Ovary (tissue), 9 donors: Measurements from ENCODE around the gene DQX1. TPM values are rescaled to one million over a fixed set of nuclear protein-coding genes. Genes with fewer than 3 reads are reported as not detected.

Source experiments
- DNase-seq, 5 donors: peaks; one replicate each; pipeline ENCODE4 v3.0.0-alpha.2; 2019 to 2020
- H3K27ac ChIP-seq, 2 donors: fragments of 200-600 bp; one replicate each; pipeline versions ENCODE4 v1.5.1 to v1.8.0; 2019 to 2022
- H3K27me3 ChIP-seq: fragments of 200-600 bp; one replicate; pipeline ENCODE4 v1.8.0; 2022
- H3K36me3 ChIP-seq: fragments of 200-600 bp; sonication (generic); one replicate; pipeline ENCODE4 v1.5.1; 2019
- H3K4me1 ChIP-seq: one replicate; pipeline ENCODE4 v1.8.1; 2013; ENCODE audit warnings: mild to moderate bottlenecking, moderate library complexity; ENCODE audit not compliant: insufficient read depth
- H3K4me3 ChIP-seq: fragments of 200-600 bp; sonication (generic); one replicate; pipeline ENCODE4 v1.5.1; 2017
- H3K9me3 ChIP-seq, 2 donors: fragments of 200-600 bp in 1 of 2; sonication (generic) in 1 of 2; one replicate each; pipeline versions ENCODE4 v1.5.1 to v1.8.1; 2013 to 2019; ENCODE audit warnings: mild to moderate bottlenecking in 1 of 2, moderate library complexity in 1 of 2
- CTCF ChIP-seq, 3 donors: fragments of 450-650 bp in 2 of 3; fragments of 200-600 bp in 1 of 3; IDR thresholded peaks; one replicate each; pipeline versions ENCODE4 v1.5.1 to v1.8.0; 2016 to 2022; ENCODE audit warnings: antibody characterized with exemption in 3 of 3, mild to moderate bottlenecking in 1 of 3
- EP300 ChIP-seq: sonication (generic); formaldehyde crosslinking; IDR thresholded peaks from one replicate; pipeline ENCODE4 v1.6.1; 2017; ENCODE audit warnings: antibody characterized with exemption
- POLR2A ChIP-seq: fragments of 450-650 bp; IDR thresholded peaks from one replicate; pipeline ENCODE4 v1.6.1; 2017; ENCODE audit warnings: antibody characterized with exemption, mild to moderate bottlenecking, moderate library complexity
- WGBS, 3 donors: extraction: QIAGEN DNeasy Blood & Tissue Kit in 1 of 3; methylation state at CpG; one replicate each; pipeline versions ENCODE4 v1.1.5 to v1.1.7; 2013 to 2017; 5-methylcytosine and 5-hydroxymethylcytosine counted together
- intact Hi-C, 4 donors: fragments of 100-400 bp; cut with DNase I; formaldehyde crosslinking; loops; one replicate each; pipeline versions ENCODE4 v1.11.0 to v1.15.1; 2022 to 2023
- polyA plus RNA-seq, 2 donors: library from polyadenylated mRNA; stranded (reverse); fragments of 200-250 nt in 1 of 2; fragments of 350-450 nt in 1 of 2; fragmentation: Illumina TruSeq in 1 of 2; extraction: RNeasy Lipid Tissue Mini Kit (QIAGEN cat#74804) in 1 of 2; gene quantifications; one replicate each; pipeline ENCODE4 v1.2.3, GENCODE V29; 2013 to 2014
- total RNA-seq, 7 donors: library from RNA; depleted of rRNA in 2 of 7; stranded (reverse); fragments of >200 nt in 2 of 7; fragmentation: NEBNext Ultra II Directional in 3 of 7; extraction: Animal tissue kit (Norgen Biotek cat#: 25700) in 3 of 7; gene quantifications; one replicate each; pipeline versions ENCODE4 v1.1.0 to v1.2.4, GENCODE V29; 2016 to 2023
- donor health status: DM: no; HTN: no; CAD: no; lungs with moderate emphysema.
- donor health status: DM: no; HTN: no; CAD: no.
- donor health status: Bipolar disorder and iron deficiency.
- donor health status: DM: yes; HTN: yes; CAD: no.
- donor health status: DM: no; HTN: no; CAD: no.
- donor health status: DM: yes; HTN: yes; CAD: no.

Gene DQX1
- total and polyA plus RNA-seq, 9 donors, result 0.06 to 1.1 (median 0.22) TPM; not detected in 5

- Histone ChIP-seq H3K9me3 (no peaks in the 10 kb centered on the region), H3K36me3 (no peaks in the 10 kb centered on the region), H3K27ac (no peak overlapping the region), H3K4me3 (no peak overlapping the region), H3K4me1 (no peaks in the 10 kb centered on the region), H3K27me3 (no peaks in the 10 kb centered on the region)
- DNase-seq, result no peak
- intact Hi-C loops, result no loop called here
- 75 to 85% (median 83%) methylated on average over 1 of the region's 1 CpG for whole genome bisulfite sequencing, 3 donors
- TF ChIP-seq CTCF (IDR thresholded peaks at IDR 0.05) (no peak), POLR2A (no peak), EP300 (no peak)
Observed at GRCh38 chr2:74571058-74571457, 45.0 kb upstream of the DQX1 start.

- Histone ChIP-seq H3K27ac (no peak overlapping the region), H3K9me3 (no peaks in the 10 kb centered on the region), H3K27me3 (no peaks in the 10 kb centered on the region), H3K4me3 (no peak overlapping the region), H3K4me1 (no peaks in the 10 kb centered on the region), H3K36me3 (no peaks in the 10 kb centered on the region)
- 35 to 88% (median 83%) methylated on average over 1 of the region's 1 CpG for WGBS, 3 donors
- no peak for DNase-seq
- intact Hi-C loops, result no loop called here
- TF ChIP-seq CTCF (IDR thresholded peaks at IDR 0.05) (no peak), EP300 (no peak), POLR2A (no peak)
Observed at GRCh38 chr2:74569686-74570085, 43.7 kb upstream of the DQX1 start.

- no peaks in the 10 kb centered on the region for H3K4me1 ChIP-seq
- DNase-seq, result no peak
- H3K9me3 ChIP-seq, result no peaks in the 10 kb centered on the region
- H3K27ac ChIP-seq, result no peak overlapping the region
- H3K36me3 ChIP-seq, result no peaks in the 10 kb centered on the region
- intact Hi-C loops, result no loop called here
- no peak for TF ChIP-seq EP300
- no peak for TF ChIP-seq POLR2A
- no peak for TF ChIP-seq CTCF (IDR thresholded peaks at IDR 0.05)
- no peak overlapping the region for H3K4me3 ChIP-seq
- 72 to 82% (median 77%) methylated on average over 5 of the region's 5 CpGs for WGBS, 3 donors
- H3K27me3 ChIP-seq, result no peaks in the 10 kb centered on the region
Observed at GRCh38 chr2:74567881-74568280, 41.9 kb upstream of the DQX1 start.

- intact Hi-C loops, result no loop called here
- Histone ChIP-seq H3K4me3 (no peak overlapping the region), H3K9me3 (no peaks in the 10 kb centered on the region), H3K4me1 (no peaks in the 10 kb centered on the region), H3K27me3 (no peaks in the 10 kb centered on the region), H3K27ac (no peak overlapping the region), H3K36me3 (no peaks in the 10 kb centered on the region)
- DNase-seq, result no peak
- no peak for TF ChIP-seq POLR2A
- no peak for TF ChIP-seq CTCF (IDR thresholded peaks at IDR 0.05)
- no peak for TF ChIP-seq EP300
Observed at GRCh38 chr2:74566754-74567085, 40.7 kb upstream of the DQX1 start.
